Thoracic aorta (tissue), 2 donors: Measurements from ENCODE around the gene CBX2. TPM values are rescaled to one million over a fixed set of nuclear protein-coding genes. Genes with fewer than 3 reads are reported as not detected.

Experiments used
- ATAC-seq: fragments of 150-250 bp; one replicate; pipeline ENCODE4 v1.8.0; 2017; ENCODE audit warnings: low read depth; ENCODE audit not compliant: insufficient number of reproducible peaks, low FRiP score
- DNase-seq: peaks from one replicate; pipeline ENCODE4 v3.0.0-alpha.2; 2020; ENCODE audit warnings: low spot score
- H3K27ac ChIP-seq, 2 donors: fragments of 200-600 bp; sonication (generic); 1 replicate in 1 of 2; 2 replicates in 1 of 2; pipeline ENCODE4 v1.5.1; 2016; ENCODE audit warnings: mild to moderate bottlenecking in 2 of 2, moderate library complexity in 2 of 2
- H3K27me3 ChIP-seq: fragments of 200-600 bp; sonication (generic); replicated peaks from 2 replicates; pipeline ENCODE4 v1.6.0; 2016; ENCODE audit warnings: mild to moderate bottlenecking; ENCODE audit not compliant: insufficient read depth
- H3K36me3 ChIP-seq: fragments of 200-600 bp; sonication (generic); one replicate; pipeline ENCODE4 v1.5.1; 2016
- H3K4me1 ChIP-seq, 2 donors: fragments of 200-600 bp; sonication (generic); 1 replicate in 1 of 2; 2 replicates in 1 of 2; pipeline versions ENCODE4 v1.5.1 to v1.6.0; 2016; ENCODE audit warnings: low read depth in 2 of 2, mild to moderate bottlenecking in 1 of 2; ENCODE audit not compliant: control insufficient read depth in 1 of 2
- H3K4me3 ChIP-seq: fragments of 200-600 bp; sonication (generic); 2 replicates; pipeline ENCODE4 v1.5.1; 2016; ENCODE audit warnings: mild to moderate bottlenecking
- H3K9me3 ChIP-seq: fragments of 200-600 bp; sonication (generic); 2 replicates; pipeline ENCODE4 v1.5.1; 2016
- CTCF ChIP-seq: fragments of 200-600 bp; sonication (generic); IDR thresholded peaks from one replicate; pipeline ENCODE4 v1.5.1; 2019; ENCODE audit warnings: antibody characterized with exemption
- total RNA-seq, 2 donors: library from RNA; depleted of rRNA; stranded (reverse); fragments of >200 nt; gene quantifications; one replicate each; pipeline versions ENCODE4 v1.1.0 to v1.2.3, GENCODE V29; 2016

CBX2 gene
- total RNA-seq, 2 donors from 2014 or later: 0.14 TPM; not detected in 1

GRCh38 chr17:79748295-79749099 lies 29.5 kb upstream of the CBX2 start:
- no peak for TF ChIP-seq CTCF
- Histone ChIP-seq H3K9me3 (no peaks in the 10 kb centered on the region), H3K36me3 (no peaks in the 10 kb centered on the region), H3K4me3 (no peak overlapping the region), H3K4me1 (peaks cover 0 to 9% of the 10 kb centered on the region in 2 donors), H3K27ac (peak overlapping the region in 1 of 2 donors; percentile 9), H3K27me3 (peaks cover 39% of the 10 kb centered on the region)
- DNase-seq (no peak), ATAC-seq (no peak)

- DNase-seq: no peak
- Histone ChIP-seq H3K4me1 (peaks cover 0 to 9% of the 10 kb centered on the region in 2 donors), H3K9me3 (no peaks in the 10 kb centered on the region), H3K27me3 (peaks cover 39% of the 10 kb centered on the region), H3K4me3 (no peak overlapping the region), H3K27ac (no peak overlapping the region), H3K36me3 (no peaks in the 10 kb centered on the region)
- TF ChIP-seq CTCF: no peak
- ATAC-seq: no peak
Observed at GRCh38 chr17:79749156-79749815, 28.7 kb upstream of the CBX2 start.

GRCh38 chr17:79749958-79750357 lies 28.0 kb upstream of the CBX2 start:
- no peak for DNase-seq
- Histone ChIP-seq H3K27me3 (peaks cover 39% of the 10 kb centered on the region), H3K4me1 (peaks cover 0 to 9% of the 10 kb centered on the region in 2 donors), H3K4me3 (no peak overlapping the region), H3K36me3 (no peaks in the 10 kb centered on the region), H3K27ac (no peak overlapping the region), H3K9me3 (no peaks in the 10 kb centered on the region)
- TF ChIP-seq CTCF: no peak
- ATAC-seq: no peak

GRCh38 chr17:79750650-79751545 lies 27.1 kb upstream of the CBX2 start:
- DNase-seq (no peak), ATAC-seq (no peak)
- H3K36me3 ChIP-seq: no peaks in the 10 kb centered on the region
- no peaks in the 10 kb centered on the region for H3K9me3 ChIP-seq
- peaks cover 39% of the 10 kb centered on the region for H3K27me3 ChIP-seq
- TF ChIP-seq CTCF: no peak
- no peak overlapping the region for H3K4me3 ChIP-seq
- H3K27ac ChIP-seq: no peak overlapping the region
- H3K4me1 ChIP-seq: peaks cover 0 to 9% of the 10 kb centered on the region in 2 donors
